Measurements from ENCODE around the gene UGGT1.

UGGT1 gene, protein sequence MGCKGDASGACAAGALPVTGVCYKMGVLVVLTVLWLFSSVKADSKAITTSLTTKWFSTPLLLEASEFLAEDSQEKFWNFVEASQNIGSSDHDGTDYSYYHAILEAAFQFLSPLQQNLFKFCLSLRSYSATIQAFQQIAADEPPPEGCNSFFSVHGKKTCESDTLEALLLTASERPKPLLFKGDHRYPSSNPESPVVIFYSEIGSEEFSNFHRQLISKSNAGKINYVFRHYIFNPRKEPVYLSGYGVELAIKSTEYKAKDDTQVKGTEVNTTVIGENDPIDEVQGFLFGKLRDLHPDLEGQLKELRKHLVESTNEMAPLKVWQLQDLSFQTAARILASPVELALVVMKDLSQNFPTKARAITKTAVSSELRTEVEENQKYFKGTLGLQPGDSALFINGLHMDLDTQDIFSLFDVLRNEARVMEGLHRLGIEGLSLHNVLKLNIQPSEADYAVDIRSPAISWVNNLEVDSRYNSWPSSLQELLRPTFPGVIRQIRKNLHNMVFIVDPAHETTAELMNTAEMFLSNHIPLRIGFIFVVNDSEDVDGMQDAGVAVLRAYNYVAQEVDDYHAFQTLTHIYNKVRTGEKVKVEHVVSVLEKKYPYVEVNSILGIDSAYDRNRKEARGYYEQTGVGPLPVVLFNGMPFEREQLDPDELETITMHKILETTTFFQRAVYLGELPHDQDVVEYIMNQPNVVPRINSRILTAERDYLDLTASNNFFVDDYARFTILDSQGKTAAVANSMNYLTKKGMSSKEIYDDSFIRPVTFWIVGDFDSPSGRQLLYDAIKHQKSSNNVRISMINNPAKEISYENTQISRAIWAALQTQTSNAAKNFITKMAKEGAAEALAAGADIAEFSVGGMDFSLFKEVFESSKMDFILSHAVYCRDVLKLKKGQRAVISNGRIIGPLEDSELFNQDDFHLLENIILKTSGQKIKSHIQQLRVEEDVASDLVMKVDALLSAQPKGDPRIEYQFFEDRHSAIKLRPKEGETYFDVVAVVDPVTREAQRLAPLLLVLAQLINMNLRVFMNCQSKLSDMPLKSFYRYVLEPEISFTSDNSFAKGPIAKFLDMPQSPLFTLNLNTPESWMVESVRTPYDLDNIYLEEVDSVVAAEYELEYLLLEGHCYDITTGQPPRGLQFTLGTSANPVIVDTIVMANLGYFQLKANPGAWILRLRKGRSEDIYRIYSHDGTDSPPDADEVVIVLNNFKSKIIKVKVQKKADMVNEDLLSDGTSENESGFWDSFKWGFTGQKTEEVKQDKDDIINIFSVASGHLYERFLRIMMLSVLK (N-terminal part only)

DNA sequence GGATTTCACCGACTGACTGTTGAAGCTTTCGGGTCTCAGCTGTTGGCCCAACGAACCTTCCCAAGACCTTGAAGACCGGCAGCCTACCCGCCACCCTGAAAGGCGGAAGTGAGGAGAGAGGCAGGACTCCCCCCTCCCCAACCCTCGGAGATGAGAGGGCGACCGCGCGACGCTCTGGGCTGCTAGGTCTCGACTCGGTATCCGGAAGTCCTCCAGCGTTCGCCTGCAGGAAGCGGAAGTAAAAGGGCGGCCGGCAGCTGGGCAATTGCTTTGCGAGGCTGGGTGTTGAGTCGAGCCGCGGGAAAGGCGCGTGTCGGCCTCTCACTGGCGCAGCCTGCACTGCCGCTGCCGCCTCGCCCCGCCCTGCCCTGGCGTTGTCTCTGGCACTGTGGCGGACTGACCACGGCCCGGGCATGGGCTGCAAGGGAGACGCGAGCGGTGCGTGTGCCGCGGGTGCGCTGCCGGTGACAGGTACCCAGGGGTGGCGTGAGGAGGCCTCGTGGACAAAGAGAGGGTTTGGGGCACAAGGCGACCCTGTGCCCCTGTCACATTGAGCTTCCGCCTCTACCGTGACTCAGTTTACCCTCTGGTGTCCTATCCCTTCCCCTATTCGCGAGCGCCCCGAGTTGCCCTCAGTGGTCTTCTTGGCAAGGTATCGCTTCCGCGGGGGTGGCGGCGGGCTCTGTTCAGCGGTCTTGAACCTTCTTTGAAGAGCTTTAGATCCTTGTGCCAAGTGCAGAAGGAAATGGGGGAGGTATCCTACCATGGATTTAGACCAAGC, at the start of gene UGGT1:
UGGT1 (plus strand) TSS at position 256 of the 781 bp plus-strand sequence; CDS start at position 414, 158 bp downstream.
- DNase-seq = peak; percentile 97 to 99

DNA sequence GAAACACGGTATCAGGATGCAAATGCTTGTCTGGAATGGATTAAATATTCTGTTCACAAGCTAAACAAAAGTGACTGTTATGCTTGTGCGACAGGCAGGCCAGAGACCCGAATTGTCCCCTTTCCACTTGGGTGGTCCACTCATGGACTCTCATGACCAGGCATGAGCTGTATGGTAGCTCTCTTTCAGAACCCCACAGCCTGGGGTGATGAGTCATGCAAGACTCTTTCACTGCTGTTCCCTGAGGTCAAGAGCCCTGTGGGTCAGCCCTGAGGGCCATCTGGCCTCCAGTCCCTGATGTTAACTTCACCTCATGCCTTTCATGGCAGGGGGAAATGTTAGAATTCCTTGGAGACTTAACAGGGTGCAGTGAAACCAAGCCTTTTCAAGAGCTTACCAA, 49.4 kb upstream of the UGGT1 start:
- DNase-seq = no peak

DNA sequence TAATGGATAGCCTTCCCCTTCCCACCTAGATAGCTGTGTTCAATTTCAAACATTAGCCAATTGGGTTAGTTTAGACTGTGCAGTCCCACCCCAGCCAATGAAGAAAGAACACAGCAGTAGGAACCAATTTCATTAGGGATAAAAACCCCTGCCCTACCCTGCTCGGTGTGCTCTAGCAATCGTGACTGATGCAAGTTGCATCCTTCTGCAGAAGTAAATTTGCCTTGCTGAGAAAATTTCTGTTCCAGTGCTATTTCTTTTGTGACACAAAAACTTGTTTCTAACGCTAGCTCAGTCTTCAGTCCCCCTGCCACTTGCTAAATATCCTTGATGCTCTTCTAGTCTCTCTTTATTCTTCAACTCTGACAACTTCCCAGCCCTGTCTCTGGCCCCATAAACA, 48.0 kb upstream of the UGGT1 start:
- DNase-seq = no peak

DNA sequence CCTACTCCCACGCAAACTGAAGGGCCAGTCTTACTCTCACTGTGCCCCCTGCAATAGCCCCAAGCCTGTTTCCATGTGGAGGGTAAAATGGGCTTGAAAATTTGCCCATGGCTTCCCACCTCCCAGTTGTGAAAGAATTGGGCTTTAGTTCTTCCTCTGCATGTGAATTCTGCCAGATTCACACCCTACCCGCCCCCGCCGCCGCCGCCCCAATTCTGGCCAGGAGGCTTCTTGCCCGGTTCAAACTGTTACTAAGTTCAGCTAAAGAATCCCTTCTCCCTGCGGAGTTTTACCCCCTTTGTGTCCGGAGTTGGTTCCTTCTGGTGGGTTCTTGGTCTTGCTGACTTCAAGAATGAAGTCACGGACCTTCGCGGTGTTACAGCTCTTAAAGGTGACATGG, 37.7 kb upstream of the UGGT1 start:
- DNase-seq = no peak

DNA sequence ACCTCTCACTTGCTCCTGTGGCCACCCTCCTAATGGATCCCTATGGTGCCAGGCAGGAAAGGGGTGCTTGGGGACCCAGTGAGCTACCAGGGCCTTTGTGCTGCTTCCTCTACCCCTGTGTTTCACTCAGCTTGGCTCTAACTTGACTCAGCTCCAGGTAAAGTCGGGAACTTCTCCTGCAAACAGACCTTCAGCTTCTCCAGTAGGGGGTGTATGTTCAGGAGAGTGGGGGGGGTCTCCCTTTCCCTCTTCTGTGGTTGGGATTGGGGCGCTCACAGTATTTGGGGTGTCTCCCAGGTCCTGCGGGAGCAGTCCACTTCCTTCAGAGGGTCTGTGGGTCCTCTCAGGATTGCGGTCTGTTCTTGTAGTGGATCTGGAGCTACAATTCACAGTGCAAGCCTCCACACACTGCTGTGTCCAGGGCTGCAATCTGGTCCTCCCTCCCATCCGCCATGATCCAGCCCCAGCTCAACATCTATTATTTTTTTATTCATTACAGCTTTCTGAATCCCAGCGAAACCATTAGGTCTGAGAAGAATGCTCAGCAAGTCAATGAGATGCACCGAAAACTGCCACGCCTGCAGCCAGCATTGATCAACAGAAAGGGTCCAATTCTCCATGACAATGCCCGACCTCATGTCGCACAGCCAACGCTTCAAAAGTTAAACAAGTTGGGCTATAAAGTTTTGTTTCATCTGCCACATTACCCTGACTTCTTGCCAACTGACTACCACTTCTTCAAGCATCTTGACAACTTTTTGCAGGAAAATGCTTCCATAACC, 36.7 kb upstream of the UGGT1 start:
- no peak for DNase-seq

DNA sequence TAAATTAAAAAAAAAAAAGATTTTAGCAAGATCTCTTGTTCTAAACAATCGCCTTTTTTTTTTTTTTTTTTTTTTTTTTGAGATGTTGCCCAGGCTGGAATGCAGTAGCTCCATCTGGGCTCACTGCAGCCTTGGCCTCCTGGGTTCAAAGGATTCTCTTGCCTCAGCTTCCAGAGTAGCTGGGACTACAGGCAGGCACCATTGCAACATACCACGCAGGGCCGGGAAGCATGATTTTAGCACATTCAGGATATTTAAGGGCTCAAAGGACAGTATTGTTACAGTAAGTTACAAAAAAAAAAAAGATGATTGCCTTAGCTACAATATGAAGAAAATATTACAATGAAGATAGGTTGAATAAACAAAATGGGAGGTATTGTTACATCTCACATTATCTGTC, 33.7 kb upstream of the UGGT1 start:
- no peak for DNase-seq

DNA sequence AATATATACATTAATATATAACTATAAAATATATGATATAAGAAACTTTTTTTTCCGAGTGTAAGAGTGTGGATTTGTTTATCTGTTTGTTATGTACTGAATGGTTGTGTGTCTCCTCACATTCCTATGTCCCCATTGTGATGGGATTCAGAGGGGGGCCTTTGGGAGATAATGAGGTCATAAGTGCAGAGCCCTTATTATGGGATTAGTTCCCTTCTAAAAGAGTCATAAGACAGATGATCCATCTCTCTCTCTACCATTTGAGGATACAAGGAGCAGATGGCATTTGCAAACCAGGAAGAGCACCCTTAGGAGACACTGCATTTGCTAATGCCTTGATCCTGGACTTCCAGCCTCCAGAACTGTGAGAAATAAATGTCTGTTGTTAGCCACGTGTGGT, 32.9 kb upstream of the UGGT1 start:
- DNase-seq = no peak

DNA sequence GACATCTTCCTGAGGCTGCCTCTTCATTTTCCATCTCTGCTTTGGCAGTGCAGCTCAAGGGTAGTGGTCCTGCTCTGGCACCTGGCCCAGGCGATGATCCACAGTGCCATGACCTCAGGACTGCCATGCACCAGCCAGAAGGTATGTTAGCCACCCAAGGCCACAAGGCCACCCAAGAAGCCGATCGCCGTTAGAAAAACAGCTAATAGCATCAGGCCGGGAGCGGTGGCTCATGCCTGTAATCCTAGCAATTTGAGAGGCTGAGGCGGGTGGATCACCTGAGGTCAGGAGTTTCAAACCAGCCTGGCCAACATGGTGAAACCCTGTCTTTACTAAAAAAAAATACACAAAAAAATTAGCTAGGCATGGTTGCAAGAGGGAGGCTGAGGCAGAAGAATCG, 28.4 kb upstream of the UGGT1 start:
- DNase-seq = no peak

DNA sequence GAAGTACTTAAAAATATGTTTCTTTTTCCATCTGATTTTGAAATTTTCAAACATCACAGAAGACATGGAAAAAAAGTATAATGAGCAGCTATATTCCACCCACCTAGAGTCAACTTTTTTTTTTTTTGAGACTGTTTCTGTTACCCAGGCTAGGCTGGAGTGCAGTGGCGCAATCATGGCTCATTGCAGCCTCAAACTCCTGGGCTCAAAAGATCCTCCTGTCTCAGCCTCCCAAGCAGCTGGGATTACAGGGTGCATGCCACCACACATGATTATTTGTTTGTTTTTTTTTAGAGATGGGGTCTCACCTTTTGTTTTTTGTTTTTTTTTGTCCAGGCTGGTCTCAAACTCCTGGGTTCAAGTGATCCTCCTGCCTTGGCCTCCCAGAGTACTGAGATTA, 26.6 kb upstream of the UGGT1 start:
- DNase-seq = no peak

DNA sequence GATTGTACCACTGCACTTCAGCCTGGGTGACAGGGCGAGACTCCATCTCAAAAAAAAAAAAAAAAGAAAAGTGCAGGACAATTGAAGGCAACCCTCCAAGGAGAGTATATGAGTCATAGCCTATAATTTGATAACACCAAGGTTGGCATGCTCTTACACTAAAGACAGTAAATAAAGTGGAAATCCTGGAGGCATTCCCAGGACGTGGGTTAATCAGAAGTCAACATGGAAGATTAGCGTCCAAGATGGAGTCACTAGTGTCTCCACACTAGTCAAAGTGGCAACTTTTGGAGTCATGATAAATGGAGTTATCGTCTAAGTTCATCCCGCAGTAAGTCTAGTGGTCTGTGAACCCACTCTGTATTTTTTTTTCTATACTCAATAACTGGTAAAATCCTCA, 21.2 kb upstream of the UGGT1 start:
- no peak for DNase-seq

DNA sequence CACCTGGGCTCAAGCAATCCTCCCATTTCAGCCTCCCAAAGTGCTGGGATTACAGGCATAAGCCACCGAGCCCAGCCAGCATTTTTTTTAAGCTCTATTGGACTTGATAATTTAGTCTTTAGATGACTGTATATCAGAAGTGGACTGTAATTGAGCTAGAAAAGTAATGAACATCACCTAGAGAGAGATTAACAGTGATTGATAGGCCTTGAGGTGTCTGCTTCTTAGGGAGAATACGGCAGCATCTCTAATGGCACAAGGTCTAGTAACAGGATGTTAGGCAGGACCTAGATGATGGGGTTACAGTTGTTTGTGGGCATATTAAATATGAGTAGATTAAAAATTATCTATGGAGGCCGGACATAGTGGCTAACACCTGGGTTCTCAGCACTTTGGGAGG, 17.7 kb upstream of the UGGT1 start:
- no peak for DNase-seq

DNA sequence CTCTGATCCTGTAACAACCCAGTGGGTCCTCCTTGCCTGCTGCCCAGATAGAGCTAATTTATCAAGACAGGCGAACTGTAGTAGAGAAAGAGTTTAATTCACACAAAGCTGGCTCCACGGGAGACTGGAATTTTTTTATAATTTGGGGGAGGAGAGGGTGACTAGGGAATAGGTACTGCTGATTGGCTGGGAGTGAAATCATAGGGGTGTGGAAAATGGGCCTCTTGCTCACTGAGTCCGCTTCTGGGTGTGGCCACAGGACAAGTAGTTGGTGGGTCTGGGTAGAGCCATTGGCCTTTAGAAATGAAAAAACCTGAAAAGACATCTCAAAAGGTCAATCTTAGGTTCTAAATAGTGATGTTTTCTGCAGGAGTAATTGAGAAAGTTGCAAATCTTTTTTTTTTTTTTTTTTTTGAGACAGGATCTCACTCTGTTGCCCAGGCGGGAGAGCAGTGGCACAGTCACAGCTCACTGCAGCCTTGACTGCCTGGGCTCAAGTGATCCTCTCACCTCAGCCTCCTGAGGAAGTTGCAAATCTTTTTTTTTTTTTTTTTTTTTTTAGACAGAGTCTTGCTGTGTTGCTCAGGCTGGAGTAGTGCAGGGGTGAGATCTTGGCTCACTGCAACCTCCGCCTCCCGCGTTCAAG, 14.4 kb upstream of the UGGT1 start:
- no peak for DNase-seq

DNA sequence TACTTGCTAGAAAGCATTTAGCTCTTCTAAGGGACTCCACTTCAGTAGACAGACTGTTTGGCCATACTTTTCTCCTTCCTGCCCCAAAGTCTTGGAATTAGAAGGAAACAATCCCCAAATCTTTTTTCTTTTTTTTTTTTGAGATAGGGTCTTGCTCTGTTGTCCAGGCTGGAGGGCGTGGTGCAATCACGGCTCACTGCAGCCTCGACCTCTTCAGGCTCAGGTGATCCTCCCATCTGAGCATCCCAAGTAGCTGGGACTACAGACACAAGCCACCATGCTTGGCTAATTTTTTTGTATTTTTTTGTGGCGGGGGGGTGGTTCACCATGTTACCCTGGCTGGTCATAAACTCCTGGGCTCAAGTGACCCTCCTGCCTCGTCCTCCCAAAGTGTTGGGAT, 6.2 kb upstream of the UGGT1 start:
- no peak for DNase-seq

DNA sequence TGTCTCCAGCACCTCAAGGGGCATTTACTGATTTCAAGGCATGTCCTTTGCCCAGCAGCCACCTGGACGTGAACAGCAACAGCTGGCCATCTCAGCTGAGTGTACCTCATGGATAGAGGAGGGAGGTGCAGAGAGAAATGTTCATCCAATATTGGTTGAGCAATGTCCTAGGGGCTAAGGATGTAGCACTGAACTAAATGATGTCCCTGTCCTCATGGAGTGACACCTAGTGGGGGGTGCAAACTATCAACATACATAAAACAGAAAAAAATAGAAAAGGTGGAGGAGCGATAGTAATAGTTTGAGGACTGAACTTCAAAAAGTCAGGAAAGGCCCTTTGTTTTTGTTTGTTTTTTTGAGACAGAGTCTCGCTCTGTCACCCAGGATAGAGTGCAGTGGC, 4.8 kb upstream of the UGGT1 start:
- DNase-seq = no peak

DNA sequence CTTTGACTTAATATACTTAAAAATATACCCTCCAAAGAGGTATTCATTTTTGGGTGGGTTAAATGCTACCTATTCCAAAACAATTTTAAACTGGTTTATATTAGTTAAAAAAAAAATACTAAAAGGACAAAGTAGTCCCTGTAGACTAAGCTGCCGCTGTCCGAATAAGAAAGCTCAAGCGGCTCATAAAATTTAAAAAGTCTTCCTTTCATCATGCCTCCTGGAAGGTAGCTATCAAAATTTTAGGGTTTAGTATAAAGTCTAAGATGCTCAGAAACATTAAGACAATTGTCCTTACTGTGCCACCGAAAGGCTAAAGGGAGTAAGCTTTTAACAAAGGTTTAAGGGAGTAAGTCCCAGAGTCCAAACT, 440 bp upstream of the UGGT1 start:
- no peak for DNase-seq

DNA sequence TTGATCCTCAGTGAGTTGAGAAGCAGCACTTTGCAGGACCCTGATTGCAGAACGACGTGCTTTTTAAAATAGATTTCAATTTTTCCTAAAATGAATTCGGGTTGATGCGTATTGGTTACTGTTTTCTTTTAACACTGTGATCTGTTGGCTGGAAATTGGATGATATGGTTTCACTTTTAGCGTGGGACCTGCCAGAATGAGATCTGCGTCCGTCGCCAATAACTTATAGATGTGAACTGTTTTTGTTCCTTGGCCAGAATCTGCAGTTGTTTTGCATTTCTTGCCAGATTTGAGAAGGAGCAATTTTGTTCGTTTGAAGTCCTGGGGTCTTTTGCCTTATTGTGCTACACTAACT, 703 bp downstream of the UGGT1 start:
- peak in 1 of 2 donors; percentile 36 for DNase-seq

DNA sequence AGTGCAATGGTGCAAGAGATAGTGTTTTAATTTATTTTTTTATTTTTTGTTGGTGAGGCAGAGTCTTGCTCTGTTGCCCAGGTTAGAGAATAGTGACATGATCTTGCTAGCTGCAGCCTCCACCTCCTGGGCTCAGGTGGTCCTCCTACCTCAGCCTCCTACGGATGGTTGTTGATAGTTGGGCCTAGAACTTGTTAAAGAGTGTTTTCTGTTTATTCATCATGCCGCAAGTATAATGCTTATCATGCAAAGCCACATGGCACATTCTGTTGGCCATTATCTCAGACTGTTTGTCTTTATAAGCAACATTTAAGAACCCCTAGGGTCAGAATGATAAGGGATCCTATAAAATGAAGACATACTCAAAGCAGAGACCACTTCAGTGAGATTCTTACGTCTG, 1.7 kb downstream of the UGGT1 start:
- DNase-seq = no peak

DNA sequence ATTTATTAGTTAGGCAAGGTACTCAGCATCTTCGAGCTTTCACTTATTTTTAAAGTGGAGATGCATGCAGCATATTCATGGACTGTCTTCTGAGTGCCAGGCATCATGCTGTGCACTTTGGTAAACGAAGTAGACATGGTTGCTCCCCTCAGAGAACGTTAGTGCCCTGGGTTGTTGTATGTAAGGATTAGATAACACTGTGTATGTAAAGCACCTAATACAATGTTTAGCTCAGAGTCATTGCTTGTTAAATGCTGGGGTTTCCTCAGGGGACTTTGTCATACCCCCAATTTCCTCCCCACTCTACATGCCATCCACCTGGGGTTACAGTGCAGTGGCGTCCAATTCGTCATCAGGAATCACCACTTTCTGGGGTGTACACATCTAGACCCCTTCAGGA, 2.8 kb downstream of the UGGT1 start:
- no peak for DNase-seq

DNA sequence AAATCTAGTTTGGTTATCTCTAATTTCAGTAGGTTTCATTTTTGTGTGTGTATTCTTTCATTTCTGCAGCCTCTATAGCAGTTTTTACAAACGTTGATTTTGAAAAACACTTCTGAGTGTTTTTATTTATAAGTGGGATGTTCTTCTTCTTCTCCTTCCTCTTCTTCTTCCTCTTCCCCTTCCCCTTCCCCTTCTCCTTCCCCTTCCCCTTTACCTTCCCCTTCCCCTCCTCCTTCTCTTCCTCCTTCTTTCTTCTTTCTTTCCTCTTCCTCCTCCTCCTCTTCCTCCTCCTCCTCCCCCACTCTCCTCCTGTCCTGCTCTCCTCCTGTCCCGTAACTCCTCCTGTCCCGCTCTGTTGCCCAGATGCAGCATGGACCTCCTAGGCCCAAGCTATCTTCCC, 4.2 kb downstream of the UGGT1 start:
- no peak for DNase-seq

DNA sequence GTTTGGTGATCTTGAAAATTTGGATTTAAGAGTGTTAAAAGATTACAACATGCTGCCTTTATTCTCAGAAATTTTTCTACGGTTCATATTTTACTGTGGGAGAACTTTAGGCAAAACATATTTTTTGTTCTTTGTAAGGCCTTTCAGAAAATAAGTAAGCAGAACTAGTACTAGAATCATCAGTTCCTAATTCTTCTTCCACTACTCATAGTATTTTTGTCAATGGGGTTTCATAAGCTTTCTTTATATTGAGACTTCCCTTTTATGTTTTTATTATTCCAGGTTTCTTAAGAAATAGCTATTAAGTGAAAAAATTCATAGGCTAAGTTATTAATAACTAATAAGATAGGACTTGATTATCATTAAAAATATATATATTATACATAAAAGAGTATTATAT, 12.4 kb downstream of the UGGT1 start:
- peak; percentile 42 to 48 for DNase-seq

DNA sequence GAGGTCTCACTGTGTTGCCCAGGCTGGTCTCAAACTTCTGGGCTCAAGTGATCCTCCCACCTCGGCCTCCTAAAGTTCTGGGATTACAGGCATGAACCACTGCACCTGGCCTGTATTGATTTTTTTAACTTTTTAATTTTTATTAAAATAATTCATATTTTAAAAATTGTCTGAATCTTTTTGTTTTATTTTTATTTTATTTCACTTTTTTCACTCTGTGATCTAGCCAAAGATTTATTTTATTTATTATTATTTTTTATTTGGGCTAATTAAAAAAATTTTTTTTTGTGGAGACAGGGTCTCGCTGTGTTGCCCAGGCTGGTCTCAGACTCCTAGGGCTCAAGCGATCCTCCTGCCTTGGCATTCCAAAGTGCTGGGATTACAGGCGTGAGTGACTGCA, 14.1 kb downstream of the UGGT1 start:
- DNase-seq = no peak
